SHP77 (cell line): ENCODE measurements around the gene METAP1.
"Not testable (repeated sequence)": the region's sequence is repeated elsewhere in the genome, so short reads cannot be mapped to it uniquely, and the experiment has no call there.

Source experiments
- DNase-seq, 2 experiments: peaks; one replicate each; lab custom pipeline; 2025; lab: John Stamatoyannopoulos, UW

METAP1 gene

GRCh38 chr4:98995183-98996055, at the start of gene METAP1:
METAP1 (plus strand) TSS chr4:98995721; CDS start chr4:98995754, 33 bp downstream.
- peak; percentile 66 to 88 for DNase-seq

- no peak for DNase-seq
These were observed 49.2 kb upstream of the METAP1 start for GRCh38 chr4:98946359-98946758.

- no peak for DNase-seq
These were observed 44.6 kb upstream of the METAP1 start for GRCh38 chr4:98950925-98951324.

GRCh38 chr4:98951710-98952109, 43.8 kb upstream of the METAP1 start:
- no peak for DNase-seq

- DNase-seq: no peak
These were observed 40.3 kb upstream of the METAP1 start for GRCh38 chr4:98955229-98955628.

GRCh38 chr4:98958065-98958464, 37.5 kb upstream of the METAP1 start:
- no peak for DNase-seq

- DNase-seq: no peak
These were observed 36.1 kb upstream of the METAP1 start for GRCh38 chr4:98959411-98959810.

GRCh38 chr4:98961770-98962169, 33.8 kb upstream of the METAP1 start:
- no peak for DNase-seq

- no peak for DNase-seq
These were observed 31.7 kb upstream of the METAP1 start for GRCh38 chr4:98963538-98964433.

- no peak for DNase-seq
These were observed 28.6 kb upstream of the METAP1 start for GRCh38 chr4:98966926-98967325.

- no peak for DNase-seq
These were observed 27.7 kb upstream of the METAP1 start for GRCh38 chr4:98967786-98968329.

- DNase-seq: no peak
These were observed 25.4 kb upstream of the METAP1 start for GRCh38 chr4:98969878-98970785.

GRCh38 chr4:98976716-98977115, 18.8 kb upstream of the METAP1 start:
- no peak for DNase-seq

GRCh38 chr4:98977557-98977956, 18.0 kb upstream of the METAP1 start:
- no peak for DNase-seq

GRCh38 chr4:98987720-98988119, 7.8 kb upstream of the METAP1 start:
- no peak for DNase-seq

GRCh38 chr4:98992835-98993234, 2.7 kb upstream of the METAP1 start:
- not testable (repeated sequence) for DNase-seq

GRCh38 chr4:98993419-98994071, 2.0 kb upstream of the METAP1 start:
- no peak for DNase-seq

GRCh38 chr4:98994474-98995182, 893 bp upstream of the METAP1 start:
- no peak for DNase-seq

GRCh38 chr4:98996056-98996764, 689 bp downstream of the METAP1 start:
- peak in 1 of 2 experiments; percentile 14 for DNase-seq

- DNase-seq: no peak
These were observed 1.2 kb downstream of the METAP1 start for GRCh38 chr4:98996765-98997068.
